Measurements from ENCODE around the gene HAP1.
"Not testable (repeated sequence)": the region's sequence is repeated elsewhere in the genome, so short reads cannot be mapped to it uniquely, and the experiment has no call there.

HAP1 gene

GRCh38 chr17:41688641-41689496 lies 45.6 kb downstream of the HAP1 start, which contains the start of gene EIF1:
Gene EIF1, plus strand, starts transcription at chr17:41688885. Its CDS starts 154 bp downstream, at chr17:41689039.
- DNase-seq: peak; percentile 97 to 99

DNA sequence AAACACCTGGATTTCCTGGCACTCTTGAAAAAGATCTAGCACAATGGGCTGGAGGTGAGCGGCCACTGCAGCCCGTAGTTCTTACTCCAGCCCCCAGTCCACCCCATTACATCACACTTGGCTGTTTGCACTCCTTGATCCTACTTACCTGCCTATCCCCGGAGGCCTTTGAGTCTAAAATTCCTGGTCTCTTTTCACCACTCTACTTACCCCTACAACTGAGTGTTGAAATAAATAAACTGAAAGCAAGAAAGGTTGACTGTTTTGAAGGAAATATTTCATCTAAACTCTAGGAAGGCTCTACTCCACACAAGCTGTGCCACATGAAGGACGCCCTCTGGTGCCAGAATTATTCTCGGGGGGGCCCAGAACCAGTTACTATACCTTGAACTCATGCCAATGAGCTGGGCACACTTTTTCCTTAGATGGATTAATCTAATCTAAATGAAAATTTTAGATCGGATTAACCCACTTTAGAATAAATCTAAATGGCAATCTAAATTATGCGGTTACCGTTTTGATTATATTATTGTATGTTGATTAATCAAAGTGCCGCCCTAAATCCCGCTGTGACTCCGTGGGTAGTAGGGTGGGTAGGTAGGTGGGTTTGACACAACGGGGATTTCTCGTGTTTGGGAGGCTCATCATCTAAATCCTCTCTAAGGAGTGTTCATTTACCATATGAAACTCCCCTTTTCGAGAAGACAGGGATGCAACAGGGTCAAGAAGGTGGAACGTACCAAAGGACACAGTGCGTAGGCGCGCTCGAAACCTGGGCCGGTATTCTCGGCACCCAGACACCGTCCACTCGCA lies 46.4 kb downstream of the HAP1 start:
- peak; percentile 68 to 73 for DNase-seq

GRCh38 chr17:41686281-41686680 lies 48.2 kb downstream of the HAP1 start:
- DNase-seq: no peak

- DNase-seq: not testable (repeated sequence)
Observed at GRCh38 chr17:41685753-41686152, 48.7 kb downstream of the HAP1 start.

DNA sequence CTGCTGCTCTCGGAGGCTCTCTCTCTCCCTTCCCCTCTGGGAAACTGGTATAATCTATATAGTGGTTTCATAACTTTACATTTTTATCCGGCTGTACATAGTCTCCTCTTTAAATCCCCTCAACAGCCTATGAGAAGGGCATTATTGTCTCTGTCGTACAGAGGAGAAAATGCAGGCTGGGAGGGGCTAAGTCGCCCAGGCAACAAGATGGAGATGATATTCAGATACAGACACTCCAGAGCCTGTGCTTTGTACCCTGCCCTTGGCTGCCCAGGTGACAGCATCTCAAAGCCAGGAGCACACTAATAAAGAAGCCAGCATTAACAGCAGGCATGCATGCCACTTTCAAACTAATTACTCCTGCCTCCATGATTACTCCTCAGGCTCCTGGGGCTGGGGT lies 50.4 kb downstream of the HAP1 start:
- no peak for DNase-seq

DNA sequence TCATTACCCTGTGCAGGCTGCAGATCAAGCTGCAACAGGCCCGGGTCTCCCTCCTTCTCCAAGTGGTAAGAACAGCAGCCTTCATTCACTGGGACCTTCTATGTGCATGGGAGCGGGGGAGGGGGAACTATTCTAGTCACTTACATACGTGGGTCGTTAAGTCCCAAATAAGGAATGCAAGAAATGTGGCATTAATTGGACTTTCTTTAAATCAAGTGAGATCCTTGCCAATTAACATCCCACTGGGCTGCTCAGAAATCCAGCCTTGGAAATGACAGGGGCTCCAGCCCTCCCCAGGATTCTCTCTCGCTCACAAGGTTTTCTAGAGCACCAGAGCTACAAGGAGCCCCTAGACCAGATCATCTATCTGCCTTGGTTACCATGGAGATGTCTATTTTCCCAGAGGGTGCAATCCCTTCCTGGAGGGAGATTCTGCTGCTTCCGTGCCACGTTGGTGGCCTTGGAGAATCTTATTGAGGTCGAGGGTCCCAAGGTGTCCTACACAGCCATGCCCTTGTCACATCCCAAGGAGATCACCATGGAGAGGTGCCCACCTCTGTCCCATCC lies 50.9 kb downstream of the HAP1 start:
- no peak for DNase-seq

- DNase-seq: no peak
Observed at GRCh38 chr17:41682631-41683030, 51.8 kb downstream of the HAP1 start.

DNA sequence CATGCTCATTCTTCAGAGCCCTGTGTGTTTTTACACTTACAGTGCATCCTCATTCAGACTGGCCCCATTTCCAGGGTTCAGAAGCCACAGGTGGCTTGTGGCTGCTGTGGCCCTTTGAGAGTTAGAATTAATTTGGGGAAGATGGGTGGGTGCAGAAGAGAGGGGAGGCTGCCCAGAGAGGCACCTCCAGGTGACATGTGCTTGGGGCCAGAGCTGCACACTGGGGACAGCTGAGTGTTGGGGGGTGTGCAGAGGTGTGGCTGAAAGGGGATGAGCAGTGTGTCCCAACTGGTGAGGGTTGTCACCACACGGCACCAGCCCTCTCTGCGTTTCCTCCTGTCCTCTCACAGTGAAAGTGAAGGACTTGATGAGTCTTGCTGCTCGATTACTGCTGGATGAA lies 52.7 kb downstream of the HAP1 start:
- no peak for DNase-seq

DNA sequence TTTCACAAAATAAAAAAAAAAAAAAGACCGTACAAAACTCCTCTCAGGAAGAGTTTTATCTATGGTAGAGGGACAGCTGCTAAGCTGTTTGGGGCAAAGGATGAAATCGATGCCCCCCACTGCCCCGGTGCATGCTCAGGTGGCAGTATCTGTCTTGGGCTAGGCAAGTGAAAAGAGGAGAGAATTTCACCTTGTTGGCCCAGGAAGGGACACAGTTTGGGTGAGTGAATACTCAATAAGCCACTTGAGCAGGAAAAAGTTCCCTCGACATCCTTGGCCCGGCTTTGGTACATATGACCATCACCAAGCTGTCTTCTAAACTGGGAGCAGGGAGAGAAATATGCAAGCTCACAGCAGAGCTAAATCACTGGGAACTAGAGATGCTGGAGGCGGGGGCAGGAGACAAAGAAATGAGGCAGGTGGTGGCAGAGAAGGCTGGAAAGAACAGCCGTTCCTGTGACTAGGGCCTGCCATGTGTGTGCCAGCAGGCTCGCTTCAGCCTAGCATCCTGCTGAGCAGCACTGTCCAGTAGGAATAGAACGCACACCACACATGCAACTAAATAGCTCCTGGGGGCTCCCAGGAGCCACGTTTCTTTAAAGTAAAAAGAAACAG lies 53.9 kb downstream of the HAP1 start:
- DNase-seq: no peak

DNA sequence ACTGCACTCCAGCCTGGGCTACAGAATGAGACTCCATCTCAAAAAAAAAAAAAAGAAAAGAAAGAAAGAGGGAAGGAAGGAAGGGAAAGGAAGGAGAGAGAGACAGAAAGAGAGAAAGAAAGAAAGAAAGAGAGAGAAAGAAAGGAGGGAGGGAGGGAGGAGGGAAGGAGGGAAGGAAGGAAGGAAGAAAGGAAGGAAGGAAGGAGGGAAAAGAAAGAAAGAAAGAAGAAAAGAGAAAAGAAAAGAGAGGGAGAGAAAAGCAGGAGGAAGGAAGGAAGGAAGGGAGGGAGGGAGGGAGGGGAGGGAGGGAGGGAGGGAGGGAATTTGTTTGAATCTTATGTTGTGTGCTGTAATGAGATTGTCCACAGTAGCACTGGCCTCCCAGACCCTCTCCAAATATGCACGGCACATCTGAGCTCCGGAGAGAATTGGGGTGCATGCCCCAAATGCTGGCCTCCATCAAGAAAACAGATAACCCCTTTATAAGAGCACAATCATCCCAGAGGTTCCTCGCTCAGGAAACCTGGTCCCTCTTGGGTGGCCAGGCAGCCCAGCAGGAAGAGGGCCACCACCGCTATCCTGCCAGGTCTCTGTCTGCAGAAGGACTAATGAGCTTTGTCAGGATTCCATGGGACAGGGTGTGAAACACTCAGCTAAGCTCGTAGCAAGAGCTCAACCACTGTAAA lies 54.6 kb downstream of the HAP1 start:
- no peak for DNase-seq

- peak; percentile 63 to 73 for DNase-seq
Observed at GRCh38 chr17:41678907-41679739, 55.3 kb downstream of the HAP1 start.

DNA sequence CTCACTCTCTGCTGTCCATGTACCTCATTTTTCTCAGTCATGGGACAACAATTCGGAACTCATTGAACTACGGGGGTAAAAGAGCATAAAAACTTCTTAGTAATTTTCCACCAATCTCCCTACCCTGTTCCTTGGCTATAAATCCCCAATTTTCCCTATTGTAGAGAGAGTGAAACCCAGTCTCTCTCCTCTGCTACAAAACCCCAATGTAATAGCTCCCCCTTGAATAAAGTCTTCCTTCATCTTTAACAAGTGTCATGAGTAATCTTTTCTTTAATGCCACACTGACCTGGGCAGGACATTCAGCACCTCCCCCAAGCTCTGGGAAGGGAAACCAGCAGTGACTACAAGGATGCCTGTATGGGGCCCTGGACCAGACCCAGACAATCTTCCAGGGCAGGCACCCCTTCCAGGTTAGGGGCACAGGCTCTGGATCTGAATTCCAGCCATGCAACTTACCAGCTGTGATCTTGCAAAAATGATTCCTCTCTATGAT lies 56.0 kb downstream of the HAP1 start:
- DNase-seq: no peak

DNA sequence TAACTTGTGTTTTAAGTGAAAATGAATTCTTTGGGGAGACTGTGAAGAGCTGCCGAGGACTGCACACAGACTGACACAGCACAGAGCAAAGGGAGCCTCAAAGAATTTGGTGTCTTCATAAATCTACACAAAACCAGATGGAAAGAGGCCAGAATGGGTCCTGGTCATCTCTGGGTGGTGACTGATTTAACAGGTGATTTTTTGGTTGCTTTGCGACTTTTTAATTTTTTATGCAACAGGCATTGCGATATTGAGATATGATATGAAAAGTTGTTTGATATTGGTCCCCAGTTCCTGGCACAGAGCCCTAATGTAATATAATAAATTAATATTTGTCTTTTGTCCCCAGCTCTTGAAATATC lies 58.4 kb downstream of the HAP1 start:
- DNase-seq: no peak

DNA sequence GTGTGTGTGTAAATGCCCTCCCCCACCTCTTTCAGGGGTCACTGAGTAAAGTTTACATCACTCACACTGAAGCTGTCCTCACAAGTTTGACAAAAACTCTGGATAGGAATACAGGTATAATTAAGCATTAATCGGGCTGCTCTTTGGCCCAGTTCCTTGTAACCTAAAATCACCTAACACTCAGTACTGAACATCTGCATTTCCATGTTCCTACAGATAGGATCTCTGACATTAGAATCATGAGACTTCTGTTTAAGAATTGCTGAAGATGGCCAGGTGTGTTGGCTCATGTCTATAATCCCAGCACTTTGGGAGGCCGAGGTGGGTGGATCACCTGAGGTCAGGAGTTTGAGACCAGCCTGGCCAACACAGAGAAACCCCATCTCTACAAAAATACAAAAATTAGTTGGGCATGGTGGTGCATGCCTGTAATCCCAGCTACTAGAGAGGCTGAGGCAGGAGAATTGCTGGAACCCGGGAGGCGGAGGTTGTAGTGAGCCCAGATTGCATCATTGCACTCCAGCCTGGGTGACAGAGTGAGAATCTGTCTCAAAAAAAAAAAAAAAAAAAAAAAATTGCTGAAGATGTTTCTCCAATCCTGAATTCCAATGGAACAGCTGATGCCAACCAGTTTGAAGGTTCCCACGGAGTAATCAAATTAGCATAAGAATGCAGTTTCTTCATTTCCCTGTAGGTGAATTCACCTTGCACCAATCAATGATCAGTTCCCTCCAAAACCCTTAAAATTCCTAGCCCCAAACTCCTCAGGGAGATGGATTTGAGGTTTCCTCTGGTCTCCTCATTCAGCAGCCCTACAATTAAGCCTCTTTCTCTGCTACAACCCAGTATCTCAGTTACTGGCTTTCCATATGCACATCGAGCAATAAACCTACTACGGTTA lies 59.0 kb downstream of the HAP1 start:
- not testable (repeated sequence) for DNase-seq

All from Kasumi-1 (cell line).